HG03378 (cell line): ENCODE measurements around the gene TGFB1.
"Not testable (repeated sequence)": the region's sequence is repeated elsewhere in the genome, so short reads cannot be mapped to it uniquely, and the experiment has no call there.

ENCODE experiments used
- ATAC-seq: cut with Tn5 transposase; IDR thresholded peaks from one replicate; pipeline ENCODE4 v1.9.1; 2021; ENCODE audit warnings: mild to moderate bottlenecking, moderate library complexity; ENCODE audit not compliant: unreplicated experiment

TGFB1 gene

DNA sequence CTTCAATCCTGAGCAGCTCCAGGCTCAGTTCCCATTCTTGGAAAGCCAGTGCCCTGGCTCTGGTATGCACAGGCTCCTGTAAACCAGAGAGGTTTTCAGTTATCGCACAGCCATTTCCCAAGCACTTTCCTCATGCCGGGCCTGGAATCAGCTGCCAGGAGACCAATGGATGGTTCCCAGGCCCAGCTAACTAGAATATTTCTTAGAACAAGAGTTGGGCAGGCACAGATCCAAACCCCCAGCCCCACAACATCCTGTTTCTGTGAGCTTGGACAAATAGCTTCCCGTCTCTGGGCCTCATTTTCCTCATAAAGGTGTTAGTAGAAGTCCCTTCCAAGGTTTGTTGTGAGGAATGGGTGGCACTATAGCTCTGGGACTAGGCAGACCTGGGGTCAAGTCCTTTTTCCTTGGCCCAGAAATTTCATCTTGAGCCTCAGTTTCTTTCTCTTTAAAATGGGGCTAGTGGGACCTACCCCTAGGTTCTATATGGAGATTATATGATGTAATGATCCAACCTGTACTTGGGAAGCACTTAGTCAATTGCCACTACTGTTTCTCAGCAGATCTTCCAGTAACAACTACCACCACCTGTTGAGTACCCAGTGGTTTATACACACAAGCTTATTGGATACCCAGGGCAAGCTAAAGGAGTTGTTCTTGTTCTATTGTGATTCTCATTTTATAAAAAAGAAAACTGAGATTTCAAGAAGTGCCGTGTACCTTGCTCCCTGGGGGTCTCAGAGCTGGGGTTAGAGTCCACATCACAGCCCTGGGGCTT lies 48.8 kb downstream of the TGFB1 start:
- no peak for ATAC-seq

DNA sequence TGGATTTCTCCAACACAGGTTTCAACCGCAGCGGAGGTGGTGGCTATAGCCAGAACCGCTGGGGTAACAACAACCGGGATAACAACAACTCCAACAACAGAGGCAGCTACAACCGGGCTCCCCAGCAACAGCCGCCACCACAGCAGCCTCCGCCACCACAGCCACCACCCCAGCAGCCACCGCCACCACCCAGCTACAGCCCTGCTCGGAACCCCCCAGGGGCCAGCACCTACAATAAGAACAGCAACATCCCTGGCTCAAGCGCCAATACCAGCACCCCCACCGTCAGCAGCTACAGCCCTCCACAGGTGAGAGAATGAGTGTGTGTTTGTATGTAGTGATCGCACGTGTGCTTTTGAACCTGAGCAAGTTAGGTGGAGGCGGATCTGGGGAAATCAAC lies 49.8 kb downstream of the TGFB1 start:
- ATAC-seq: no peak

GRCh38 chr19:41302624-41303351 lies 50.9 kb downstream of the TGFB1 start:
- no peak for ATAC-seq

DNA sequence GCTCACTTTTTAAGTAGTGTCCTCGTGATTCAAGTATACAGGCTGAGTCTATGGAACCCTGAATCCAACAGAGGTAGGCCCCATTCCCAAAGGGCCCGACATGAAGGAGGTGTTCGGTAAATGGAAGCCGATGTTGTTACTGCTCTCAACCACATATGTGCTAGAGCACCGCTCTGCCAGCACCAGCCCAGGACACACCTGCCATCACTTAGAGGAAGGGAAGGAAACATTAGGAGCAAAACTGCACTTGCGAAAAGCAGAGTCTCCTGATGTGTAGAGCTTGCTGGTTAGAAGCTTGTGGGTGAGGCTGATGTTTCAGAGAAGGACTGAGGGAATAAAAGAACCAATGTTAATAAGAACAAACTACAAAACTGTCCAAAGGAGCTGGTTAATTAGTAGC lies 53.2 kb downstream of the TGFB1 start:
- no peak for ATAC-seq

- no peak for ATAC-seq
Measured at GRCh38 chr19:41299755-41300089, 54.0 kb downstream of the TGFB1 start.

- ATAC-seq: no peak
Measured at GRCh38 chr19:41299046-41299754, 54.5 kb downstream of the TGFB1 start.

GRCh38 chr19:41298348-41298964 lies 55.3 kb downstream of the TGFB1 start:
- peak; percentile 13 for ATAC-seq

DNA sequence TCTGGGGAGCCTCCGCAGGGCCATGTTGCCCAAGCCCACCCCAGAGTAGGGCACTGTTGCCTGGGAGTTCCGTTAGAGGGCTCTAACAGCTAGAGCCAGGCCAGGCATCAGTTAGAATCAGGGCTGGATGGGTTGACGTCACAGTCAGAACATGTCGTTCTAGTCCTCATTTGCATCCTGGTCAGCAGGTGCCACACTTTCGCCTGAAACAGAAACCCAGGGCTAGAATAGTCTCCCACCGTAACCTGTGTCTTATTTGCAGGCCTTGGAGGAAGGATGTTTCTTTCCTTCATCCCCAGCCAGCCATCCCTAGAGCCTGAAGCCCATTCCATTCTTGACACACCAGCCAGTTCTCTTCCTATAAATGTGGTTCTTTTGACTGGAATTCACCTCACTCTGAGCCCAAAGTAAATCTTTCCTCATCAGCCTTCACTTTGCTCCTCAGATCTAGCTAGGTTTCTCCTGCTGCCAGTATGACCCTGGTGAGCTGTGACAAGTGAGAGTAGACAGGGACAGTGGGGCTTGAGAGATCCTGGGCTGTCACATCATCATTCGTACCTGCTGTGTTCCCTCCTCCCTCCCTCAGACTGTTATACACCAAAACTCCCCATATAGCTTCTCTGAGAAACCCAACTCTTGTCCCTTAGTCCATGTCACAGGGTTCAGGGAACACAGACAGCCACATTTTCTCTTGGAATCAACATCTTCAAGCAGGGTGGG lies 55.9 kb downstream of the TGFB1 start:
- peak; percentile 58 for ATAC-seq

- no peak for ATAC-seq
Measured at GRCh38 chr19:41296433-41296871, 57.3 kb downstream of the TGFB1 start.

DNA sequence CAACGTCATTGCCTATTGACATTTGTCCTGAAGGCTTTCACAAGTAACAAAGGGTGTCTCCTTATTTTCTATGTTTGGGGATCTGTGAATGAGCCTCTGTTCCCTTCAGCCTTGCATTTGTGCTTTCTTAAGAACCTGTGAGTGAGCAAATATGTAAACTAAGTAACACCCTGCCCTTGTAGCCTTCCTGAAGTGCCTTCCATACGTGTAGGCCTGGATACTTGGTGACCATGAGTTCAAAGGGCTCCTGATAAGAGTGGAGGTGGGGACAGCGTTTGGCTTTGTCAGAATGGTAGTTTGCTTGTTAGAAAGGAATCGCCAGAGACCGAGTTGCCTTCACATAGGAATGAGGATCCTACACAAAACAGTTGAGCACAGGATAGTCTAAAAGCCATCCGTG lies 58.2 kb downstream of the TGFB1 start:
- no peak for ATAC-seq

- ATAC-seq: no peak
Measured at GRCh38 chr19:41294393-41294792, 59.3 kb downstream of the TGFB1 start.

DNA sequence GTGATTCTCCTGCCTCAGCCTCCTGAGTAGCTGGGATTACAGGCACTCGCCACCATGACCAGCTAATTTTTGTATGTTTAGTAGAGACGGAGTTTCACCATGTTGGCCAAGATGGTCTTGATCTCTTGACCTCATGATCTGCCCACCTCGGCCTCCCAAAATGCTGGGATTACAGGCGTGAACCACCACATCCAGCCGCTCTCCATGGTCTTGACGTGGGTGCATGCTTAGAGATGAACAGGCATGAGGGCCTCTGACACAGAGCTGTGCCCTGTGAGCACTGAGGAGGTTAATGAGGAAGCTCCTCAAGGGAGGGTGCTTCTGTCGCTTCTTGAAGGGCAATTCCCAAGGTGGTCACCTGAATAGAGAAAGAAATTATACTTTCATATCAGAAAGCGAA lies 63.9 kb downstream of the TGFB1 start:
- not testable (repeated sequence) for ATAC-seq

DNA sequence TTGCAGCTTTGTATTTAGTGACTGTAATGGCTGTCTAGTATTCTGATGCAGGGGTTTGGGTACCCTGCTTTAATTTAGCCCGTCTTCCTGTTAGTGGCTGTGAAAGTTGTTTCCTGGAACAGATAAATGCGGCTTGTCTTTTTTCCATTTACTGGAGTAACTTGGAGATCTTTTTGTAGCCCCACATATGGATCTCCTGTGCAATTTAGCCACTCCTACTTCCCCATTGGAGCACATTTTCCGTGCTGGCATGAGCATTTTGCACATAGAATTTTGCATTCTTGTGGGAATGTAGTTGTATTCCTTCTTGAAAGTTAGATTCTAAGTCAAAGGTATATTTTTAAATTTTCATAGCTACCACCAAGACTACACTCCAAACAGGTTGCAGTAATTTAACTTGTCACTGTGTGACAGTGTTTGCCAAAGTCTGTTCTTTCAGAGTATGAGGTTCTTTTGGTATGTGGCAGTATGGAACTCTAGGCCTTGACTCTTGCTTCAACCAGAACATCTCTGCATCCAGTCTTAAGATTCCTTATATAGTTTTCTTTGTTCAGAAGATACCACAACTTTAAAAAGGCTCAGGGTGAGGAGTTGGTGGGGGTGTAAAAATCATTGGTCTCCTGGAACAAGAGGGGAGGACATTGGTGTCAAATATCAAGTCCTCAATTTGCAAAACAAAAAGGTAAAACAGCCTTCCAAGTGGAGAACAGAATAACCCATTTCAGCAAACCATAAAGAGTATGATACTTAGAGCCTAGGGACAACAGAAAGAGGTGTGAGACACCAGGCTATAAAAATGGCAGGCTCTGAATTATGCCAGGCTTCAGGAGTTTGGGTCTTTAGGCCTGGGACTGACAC lies 64.8 kb downstream of the TGFB1 start:
- no peak for ATAC-seq
